SU-DHL-6 (cell line): ENCODE data around the gene FAM78B.

Experiments used
- H2AFZ ChIP-seq: fragments of 200-600 bp; sonication (generic); 2 replicates; pipeline ENCODE4 v1.6.1; 2014; ENCODE audit warnings: low read depth, mild to moderate bottlenecking, moderate library complexity, mixed read lengths, antibody characterized with exemption, low read length; ENCODE audit not compliant: severe bottlenecking
- H3F3A ChIP-seq: fragments of 200-600 bp; shearing (Covaris generic); 2 replicates; pipeline ENCODE4 v1.6.0; 2016; ENCODE audit warnings: antibody characterized with exemption, mild to moderate bottlenecking; ENCODE audit not compliant: insufficient read depth
- H3K27ac ChIP-seq: fragments of 200-600 bp; sonication (generic); 2 replicates; pipeline ENCODE4 v1.5.1; 2016; ENCODE audit warnings: low read depth, mild to moderate bottlenecking, low read length, moderate library complexity, mixed read lengths
- H3K27me3 ChIP-seq: fragments of 200-600 bp; sonication (generic), shearing (Covaris generic); 2 replicates; pipeline ENCODE4 v1.6.0; 2014; ENCODE audit warnings: mild to moderate bottlenecking, low read length
- H3K36me3 ChIP-seq: fragments of 200-600 bp; sonication (generic); 2 replicates; pipeline ENCODE4 v1.6.1; 2014; ENCODE audit warnings: mild to moderate bottlenecking, low read length, mixed read lengths
- H3K4me2 ChIP-seq: fragments of 300-600, 200-600 bp; shearing (Covaris generic), sonication (generic); 2 replicates; pipeline ENCODE4 v1.6.0; 2014; ENCODE audit warnings: low read length, low read depth, mild to moderate bottlenecking; ENCODE audit not compliant: poor library complexity, severe bottlenecking
- H3K4me3 ChIP-seq: fragments of 200-600 bp; sonication (generic); 2 replicates; pipeline ENCODE4 v1.5.1; 2014; ENCODE audit warnings: antibody characterized with exemption, low read length, mild to moderate bottlenecking, mixed read lengths; ENCODE audit not compliant: insufficient read depth, poor library complexity, severe bottlenecking
- H3K79me2 ChIP-seq: fragments of 200-600 bp; sonication (generic); 2 replicates; pipeline ENCODE4 v1.6.1; 2014; ENCODE audit warnings: mild to moderate bottlenecking, low read length, moderate library complexity; ENCODE audit not compliant: insufficient read depth
- H3K9ac ChIP-seq: fragments of 200-600 bp; sonication (generic); 2 replicates; pipeline ENCODE4 v1.7.0; 2014; ENCODE audit warnings: mild to moderate bottlenecking, low read length
- H3K9me2 ChIP-seq: fragments of 200-600 bp; sonication (generic); replicated peaks from 2 replicates; pipeline ENCODE4 v1.6.1; 2014; ENCODE audit warnings: low read length; ENCODE audit not compliant: insufficient read depth
- H3K9me3 ChIP-seq: fragments of 200-600 bp; sonication (generic); 2 replicates; pipeline ENCODE4 v1.6.1; 2014; ENCODE audit warnings: low read length, mixed read lengths; ENCODE audit not compliant: insufficient read depth
- H4K20me1 ChIP-seq: fragments of 200-600 bp; sonication (generic); 2 replicates; pipeline ENCODE4 v1.6.1; 2014; ENCODE audit warnings: low read depth, mild to moderate bottlenecking, antibody characterized with exemption, low read length, moderate library complexity, mixed read lengths
- EZH2phosphoT487 ChIP-seq: fragments of 200-600 bp; sonication (generic), shearing (Covaris generic); conservative IDR thresholded peaks from 2 replicates; pipeline ENCODE4 v1.6.1; 2018; ENCODE audit warnings: mild to moderate bottlenecking, antibody characterized with exemption, low read length, moderate library complexity, mixed read lengths
- TF ChIP-seq, protein P1 (sequence below): fragments of 200-600 bp; sonication (generic); IDR thresholded peaks from one replicate; pipeline ENCODE4 v1.5.1; 2017; ENCODE audit warnings: antibody characterized with exemption, mild to moderate bottlenecking, low read length, moderate library complexity; ENCODE audit not compliant: insufficient read depth, poor library complexity, severe bottlenecking

The FAM78B gene

DNA sequence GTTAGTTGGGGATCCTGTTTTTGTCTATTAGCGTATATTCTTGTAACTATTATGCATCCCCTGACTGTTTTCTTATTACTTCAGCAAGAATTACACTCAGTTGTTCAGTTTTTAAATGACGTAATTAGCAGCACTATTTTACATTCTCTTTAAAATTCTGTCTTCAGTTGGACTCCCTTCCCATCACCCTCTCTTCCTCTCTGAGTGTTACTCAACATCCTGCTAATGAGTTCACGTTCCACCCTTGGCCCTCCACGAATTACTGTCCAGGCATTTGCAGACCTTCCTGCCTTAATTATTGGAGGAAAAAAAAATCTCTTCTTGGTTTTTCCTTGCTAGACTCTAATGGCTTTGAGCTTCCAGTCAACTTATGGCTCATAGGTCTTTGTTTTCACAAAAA lies 23.6 kb upstream of the FAM78B start:
- Histone ChIP-seq H3K9ac (no peak overlapping the region), H3K36me3 (no peaks in the 10 kb centered on the region), H2AFZ (no peak overlapping the region), H3K4me3 (no peak overlapping the region), H3K9me2 (no peaks in the 10 kb centered on the region), H3K27me3 (no peaks in the 10 kb centered on the region), H3K27ac (no peak overlapping the region), H3K79me2 (no peaks in the 10 kb centered on the region), H4K20me1 (no peaks in the 10 kb centered on the region), H3K9me3 (no peaks in the 10 kb centered on the region), H3F3A (no peaks in the 10 kb centered on the region), H3K4me2 (no peak overlapping the region)
- TF ChIP-seq, protein P1, sequence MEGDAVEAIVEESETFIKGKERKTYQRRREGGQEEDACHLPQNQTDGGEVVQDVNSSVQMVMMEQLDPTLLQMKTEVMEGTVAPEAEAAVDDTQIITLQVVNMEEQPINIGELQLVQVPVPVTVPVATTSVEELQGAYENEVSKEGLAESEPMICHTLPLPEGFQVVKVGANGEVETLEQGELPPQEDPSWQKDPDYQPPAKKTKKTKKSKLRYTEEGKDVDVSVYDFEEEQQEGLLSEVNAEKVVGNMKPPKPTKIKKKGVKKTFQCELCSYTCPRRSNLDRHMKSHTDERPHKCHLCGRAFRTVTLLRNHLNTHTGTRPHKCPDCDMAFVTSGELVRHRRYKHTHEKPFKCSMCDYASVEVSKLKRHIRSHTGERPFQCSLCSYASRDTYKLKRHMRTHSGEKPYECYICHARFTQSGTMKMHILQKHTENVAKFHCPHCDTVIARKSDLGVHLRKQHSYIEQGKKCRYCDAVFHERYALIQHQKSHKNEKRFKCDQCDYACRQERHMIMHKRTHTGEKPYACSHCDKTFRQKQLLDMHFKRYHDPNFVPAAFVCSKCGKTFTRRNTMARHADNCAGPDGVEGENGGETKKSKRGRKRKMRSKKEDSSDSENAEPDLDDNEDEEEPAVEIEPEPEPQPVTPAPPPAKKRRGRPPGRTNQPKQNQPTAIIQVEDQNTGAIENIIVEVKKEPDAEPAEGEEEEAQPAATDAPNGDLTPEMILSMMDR = no peak
- TF ChIP-seq EZH2phosphoT487 = no peak

- Histone ChIP-seq H3K4me3 (no peak overlapping the region), H3K9me2 (no peaks in the 10 kb centered on the region), H3K4me2 (no peak overlapping the region), H3K36me3 (no peaks in the 10 kb centered on the region), H3K27me3 (no peaks in the 10 kb centered on the region), H3K27ac (no peak overlapping the region), H3K79me2 (no peaks in the 10 kb centered on the region), H3F3A (no peaks in the 10 kb centered on the region), H4K20me1 (no peaks in the 10 kb centered on the region), H3K9me3 (no peaks in the 10 kb centered on the region), H2AFZ (no peak overlapping the region), H3K9ac (no peak overlapping the region)
- TF ChIP-seq EZH2phosphoT487 = no peak
- TF ChIP-seq, protein P1 = no peak
Measured at GRCh38 chr1:166189126-166189525, 22.3 kb upstream of the FAM78B start.

- H3K4me2 ChIP-seq = no peak overlapping the region
- no peaks in the 10 kb centered on the region for H3K9me2 ChIP-seq
- H3K9ac ChIP-seq = no peak overlapping the region
- H3K36me3 ChIP-seq = no peaks in the 10 kb centered on the region
- no peak for TF ChIP-seq EZH2phosphoT487
- TF ChIP-seq, protein P1 = no peak
- H3K27me3 ChIP-seq = no peaks in the 10 kb centered on the region
- no peaks in the 10 kb centered on the region for H3K79me2 ChIP-seq
- no peaks in the 10 kb centered on the region for H4K20me1 ChIP-seq
- H2AFZ ChIP-seq = no peak overlapping the region
- no peak overlapping the region for H3K27ac ChIP-seq
- no peaks in the 10 kb centered on the region for H3K9me3 ChIP-seq
- no peaks in the 10 kb centered on the region for H3F3A ChIP-seq
- no peak overlapping the region for H3K4me3 ChIP-seq
Measured at GRCh38 chr1:166185526-166185925, 18.7 kb upstream of the FAM78B start.
